ENCODE results near the gene ITPR2.

ITPR2 gene

GRCh38 chr12:26292596-26292995 lies 540.4 kb downstream of the ITPR2 start:
- DNase-seq (ENCODE audit: low spot score) = no peak

GRCh38 chr12:26290565-26290964 lies 542.4 kb downstream of the ITPR2 start:
- DNase-seq (ENCODE audit: low spot score) = no peak

GRCh38 chr12:26287671-26288381 lies 545.2 kb downstream of the ITPR2 start:
- peak; percentile 9 for DNase-seq (ENCODE audit: low spot score)
